AG08395 (cell line): ENCODE data around the gene OAS1.

Experiments
- DNase-seq: peaks from one replicate; pipeline ENCODE4 v3.0.0; 2012; ENCODE audit warnings: mixed read lengths, low spot score

Gene OAS1

GRCh38 chr12:112967306-112967705, 60.5 kb downstream of the OAS1 start:
- no peak for DNase-seq

GRCh38 chr12:112967858-112968257, 61.1 kb downstream of the OAS1 start:
- no peak for DNase-seq
